Measurements from ENCODE around the gene ZNF791.

The ZNF791 gene

GRCh38 chr19:12680034-12680433, 69.3 kb downstream of the ZNF791 start:
- Histone ChIP-seq H3K36me3 (ENCODE audit: control insufficient read depth in 1 of 2, insufficient read depth in 2 of 2, low read length in 2 of 2) (peaks cover 42% of the 10 kb centered on the region in 2 experiments), H3K14ac (ENCODE audit: low read length) (no peak overlapping the region)

GRCh38 chr19:12681074-12681987, 70.6 kb downstream of the ZNF791 start, which contains the start of gene DHPS:
DHPS (minus strand) TSS chr19:12681880; CDS start chr19:12681766, 114 bp downstream.
- Histone ChIP-seq H3K27me3 (ENCODE audit: insufficient read depth, low read length) (no peaks in the 10 kb centered on the region), H2BK12ac (ENCODE audit: low read length) (peak within 1 kb of the TSS; percentile 4), H2BK120ac (ENCODE audit: insufficient read depth, low read length, poor library complexity) (peak within 1 kb of the TSS; percentile 97), H3K18ac (ENCODE audit: low read length) (peak within 1 kb of the TSS; percentile 97), H3K79me2 (ENCODE audit: control insufficient read depth, insufficient read depth, low read length, poor library complexity) (peaks cover 3% of the 10 kb centered on the region), H3K4ac (ENCODE audit: low read depth, low read length) (peak within 1 kb of the TSS; percentile 78), H3K14ac (ENCODE audit: low read length) (peak within 1 kb of the TSS; percentile 90), H2BK5ac (ENCODE audit: low read depth, low read length, poor library complexity) (peak within 1 kb of the TSS; percentile 98), H4K12ac (ENCODE audit: low read depth, low read length) (peak within 1 kb of the TSS; percentile 99), H4K91ac (ENCODE audit: low read depth, low read length) (peak within 1 kb of the TSS; percentile 98), H3K23ac (ENCODE audit: low read length) (no peak within 1 kb of the TSS), H2AK5ac (ENCODE audit: low read length) (peak within 1 kb of the TSS; percentile 67), H3K4me2 (ENCODE audit: low read length) (peak within 1 kb of the TSS; percentile 82), H3K36me3 (ENCODE audit: control insufficient read depth in 1 of 2, insufficient read depth in 2 of 2, low read length in 2 of 2) (peaks cover 29 to 31% of the 10 kb centered on the region in 2 experiments), H3K9me3 (ENCODE audit: insufficient read depth, low read depth, low read length) (peaks cover 2% of the 10 kb centered on the region), H3K4me3 (ENCODE audit: low read depth, low read length) (peak within 1 kb of the TSS; percentile 94), H3K9ac (ENCODE audit: low read length) (peak within 1 kb of the TSS; percentile 99), H2AFZ (ENCODE audit: insufficient read depth, low read length, poor library complexity) (peak within 1 kb of the TSS; percentile 97), H3K4me1 (ENCODE audit: control insufficient read depth in 1 of 2, insufficient read depth in 2 of 2, low read length in 2 of 2) (no peaks in the 10 kb centered on the region), H3K79me1 (ENCODE audit: low read length) (peaks cover 4% of the 10 kb centered on the region), H4K8ac (ENCODE audit: low read depth, low read length) (peak within 1 kb of the TSS; percentile 100), H3K27ac (ENCODE audit: low read depth, low read length) (peak within 1 kb of the TSS; percentile 96)
- WGBS (ENCODE audit: extremely low coverage, insufficient coverage, insufficient read length), result no CpG with 5 or more reads among the region's 68 CpGs
- DNase-seq, result peak; percentile 96 to 98

More at GRCh38 chr19:12680034-12680433, 69.3 kb downstream of the ZNF791 start:
- Histone ChIP-seq H3K79me1 (ENCODE audit: low read length) (peaks cover 4% of the 10 kb centered on the region), H3K27me3 (ENCODE audit: insufficient read depth, low read length) (no peaks in the 10 kb centered on the region), H3K23ac (ENCODE audit: low read length) (no peak overlapping the region), H3K79me2 (ENCODE audit: control insufficient read depth, insufficient read depth, low read length, poor library complexity) (peaks cover 3% of the 10 kb centered on the region), H3K4me2 (ENCODE audit: low read length) (no peak overlapping the region), H3K18ac (ENCODE audit: low read length) (no peak overlapping the region), H2AFZ (ENCODE audit: insufficient read depth, low read length, poor library complexity) (no peak overlapping the region), H3K9me3 (ENCODE audit: insufficient read depth, low read depth, low read length) (peaks cover 5% of the 10 kb centered on the region), H2BK12ac (ENCODE audit: low read length) (no peak overlapping the region), H2BK120ac (ENCODE audit: insufficient read depth, low read length, poor library complexity) (no peak overlapping the region), H4K91ac (ENCODE audit: low read depth, low read length) (no peak overlapping the region), H3K4me3 (ENCODE audit: low read depth, low read length) (no peak overlapping the region), H3K27ac (ENCODE audit: low read depth, low read length) (no peak overlapping the region), H3K4me1 (ENCODE audit: control insufficient read depth in 1 of 2, insufficient read depth in 2 of 2, low read length in 2 of 2) (no peaks in the 10 kb centered on the region), H3K9ac (ENCODE audit: low read length) (no peak overlapping the region), H2AK5ac (ENCODE audit: low read length) (no peak overlapping the region), H4K12ac (ENCODE audit: low read depth, low read length) (no peak overlapping the region), H2BK5ac (ENCODE audit: low read depth, low read length, poor library complexity) (no peak overlapping the region), H4K8ac (ENCODE audit: low read depth, low read length) (no peak overlapping the region), H3K4ac (ENCODE audit: low read depth, low read length) (no peak overlapping the region)
- no CpG with 5 or more reads among the region's 9 CpGs for WGBS (ENCODE audit: extremely low coverage, insufficient coverage, insufficient read length)
- no peak for DNase-seq

All from trophoblast cell (in vitro differentiated cells and primary cell).